GM06990 (cell line): ENCODE measurements around the gene STXBP1.

Source experiments
- DNase-seq: peaks from one replicate; pipeline ENCODE4 v3.0.0-alpha.2; 2011; ENCODE audit not compliant: insufficient read length; ENCODE audit errors: extremely low read depth
- H3K27me3 ChIP-seq: replicated peaks from 2 replicates; pipeline ENCODE4 v1.6.0; 2011; ENCODE audit warnings: low read length; ENCODE audit not compliant: control insufficient read depth, insufficient read depth
- H3K36me3 ChIP-seq: 2 replicates; pipeline ENCODE4 v1.5.1; 2011; ENCODE audit warnings: low read length; ENCODE audit not compliant: control insufficient read depth, insufficient read depth
- H3K4me3 ChIP-seq: replicated peaks from 2 replicates; pipeline ENCODE4 v1.5.1; 2011; ENCODE audit warnings: low read depth, mild to moderate bottlenecking, control low read depth, low read length
- TF ChIP-seq, protein P1 (sequence below): IDR thresholded peaks from 2 replicates; pipeline ENCODE4 v1.5.1; 2011; ENCODE audit warnings: low read length, control low read depth, mild to moderate bottlenecking, inconsistent platforms; ENCODE audit not compliant: insufficient read depth, poor library complexity, severe bottlenecking

The STXBP1 gene

DNA sequence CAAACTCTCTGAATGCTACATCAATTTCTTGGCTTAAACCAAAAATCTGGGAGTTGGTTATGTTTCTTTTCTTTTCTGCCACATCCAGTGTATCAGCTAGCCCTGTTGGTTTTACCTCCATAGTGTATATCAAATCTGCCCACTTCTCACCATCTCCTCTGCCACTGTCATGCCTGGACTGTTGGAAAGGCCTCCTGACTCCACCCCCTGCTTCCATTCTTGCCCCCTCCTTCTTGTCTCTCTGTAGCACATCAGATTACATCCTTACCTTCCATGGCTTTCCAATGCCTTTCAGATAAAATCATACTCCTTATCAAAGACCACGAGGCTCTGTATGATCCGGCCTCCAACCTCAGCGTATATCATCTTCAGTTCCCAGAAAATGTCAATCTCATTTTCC, 35.4 kb downstream of the STXBP1 start:
- Histone ChIP-seq H3K4me3 (no peak overlapping the region), H3K36me3 (no peaks in the 10 kb centered on the region), H3K27me3 (no peaks in the 10 kb centered on the region; the same call in 1 of the 2 replicates)
- DNase-seq: no peak
- TF ChIP-seq, protein P1, sequence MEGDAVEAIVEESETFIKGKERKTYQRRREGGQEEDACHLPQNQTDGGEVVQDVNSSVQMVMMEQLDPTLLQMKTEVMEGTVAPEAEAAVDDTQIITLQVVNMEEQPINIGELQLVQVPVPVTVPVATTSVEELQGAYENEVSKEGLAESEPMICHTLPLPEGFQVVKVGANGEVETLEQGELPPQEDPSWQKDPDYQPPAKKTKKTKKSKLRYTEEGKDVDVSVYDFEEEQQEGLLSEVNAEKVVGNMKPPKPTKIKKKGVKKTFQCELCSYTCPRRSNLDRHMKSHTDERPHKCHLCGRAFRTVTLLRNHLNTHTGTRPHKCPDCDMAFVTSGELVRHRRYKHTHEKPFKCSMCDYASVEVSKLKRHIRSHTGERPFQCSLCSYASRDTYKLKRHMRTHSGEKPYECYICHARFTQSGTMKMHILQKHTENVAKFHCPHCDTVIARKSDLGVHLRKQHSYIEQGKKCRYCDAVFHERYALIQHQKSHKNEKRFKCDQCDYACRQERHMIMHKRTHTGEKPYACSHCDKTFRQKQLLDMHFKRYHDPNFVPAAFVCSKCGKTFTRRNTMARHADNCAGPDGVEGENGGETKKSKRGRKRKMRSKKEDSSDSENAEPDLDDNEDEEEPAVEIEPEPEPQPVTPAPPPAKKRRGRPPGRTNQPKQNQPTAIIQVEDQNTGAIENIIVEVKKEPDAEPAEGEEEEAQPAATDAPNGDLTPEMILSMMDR: no peak

DNA sequence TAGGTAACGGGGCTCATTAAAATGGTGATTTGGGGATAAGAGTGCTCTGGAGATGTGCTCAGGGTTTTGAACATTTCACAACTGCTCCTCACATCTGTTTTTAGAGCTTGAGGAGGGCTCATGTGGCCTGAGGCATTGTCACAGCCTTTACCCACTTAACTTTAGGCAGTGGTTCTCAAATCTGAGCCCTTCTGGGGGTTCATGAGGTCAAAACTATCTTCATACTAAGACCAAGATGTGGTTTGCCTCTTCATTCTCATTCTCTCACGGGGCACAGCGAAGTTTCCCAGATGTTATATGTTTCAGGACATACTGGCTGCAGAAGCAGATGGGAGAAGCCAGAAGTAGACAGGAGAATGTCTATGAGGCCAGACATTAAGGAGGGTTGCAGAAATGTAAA, 38.4 kb downstream of the STXBP1 start:
- no peaks in the 10 kb centered on the region; the same call in 1 of the 2 replicates for H3K27me3 ChIP-seq
- TF ChIP-seq, protein P1: no peak
- no peaks in the 10 kb centered on the region for H3K36me3 ChIP-seq
- no peak overlapping the region for H3K4me3 ChIP-seq
- DNase-seq: no peak

DNA sequence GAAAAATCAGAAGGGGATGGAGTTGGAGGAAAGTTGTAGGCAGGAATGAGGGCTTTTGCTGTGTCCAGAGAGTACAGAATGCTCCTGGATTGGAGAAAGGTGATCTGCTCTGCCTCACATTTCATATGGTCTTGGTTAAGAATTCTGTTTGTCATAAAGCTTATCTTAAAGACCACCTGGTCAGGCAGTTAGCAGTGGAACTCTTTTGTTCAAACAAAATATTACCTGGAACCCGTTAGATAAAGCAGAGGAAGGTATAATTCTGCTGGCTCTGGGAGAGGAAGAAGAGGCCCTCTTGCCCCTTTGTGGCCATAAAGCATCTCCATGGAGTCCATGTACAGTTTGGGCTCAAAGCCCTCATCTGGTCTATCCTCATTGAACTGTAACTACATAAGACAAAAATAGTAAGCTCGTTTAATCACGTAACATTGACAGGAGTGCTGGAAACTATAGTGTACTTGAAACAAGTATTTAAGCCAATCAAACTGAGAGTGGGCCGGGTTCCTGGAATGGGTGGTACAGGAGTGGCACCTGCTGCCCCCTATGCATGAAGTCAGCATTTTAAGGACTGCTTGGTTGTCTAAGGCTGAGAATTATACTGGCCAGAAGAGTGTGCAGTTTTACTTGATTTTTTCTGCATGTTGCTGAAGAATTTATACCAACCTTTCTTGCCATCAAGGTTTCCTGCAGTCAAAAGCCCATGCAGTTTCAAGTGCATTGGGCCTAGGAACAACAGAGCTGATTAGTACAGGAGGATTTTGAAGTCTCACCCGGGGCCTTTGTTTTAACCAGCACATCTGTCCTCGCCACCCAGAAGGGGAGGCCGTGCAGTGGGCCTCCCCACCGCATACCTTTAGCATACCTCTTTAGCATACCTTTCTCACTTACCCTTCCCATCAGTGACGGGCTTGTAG, 39.9 kb downstream of the STXBP1 start:
- no peak for DNase-seq
- Histone ChIP-seq H3K27me3 (no peaks in the 10 kb centered on the region; the same call in 1 of the 2 replicates), H3K4me3 (no peak overlapping the region), H3K36me3 (no peaks in the 10 kb centered on the region)
- TF ChIP-seq, protein P1: peak; percentile 3

DNA sequence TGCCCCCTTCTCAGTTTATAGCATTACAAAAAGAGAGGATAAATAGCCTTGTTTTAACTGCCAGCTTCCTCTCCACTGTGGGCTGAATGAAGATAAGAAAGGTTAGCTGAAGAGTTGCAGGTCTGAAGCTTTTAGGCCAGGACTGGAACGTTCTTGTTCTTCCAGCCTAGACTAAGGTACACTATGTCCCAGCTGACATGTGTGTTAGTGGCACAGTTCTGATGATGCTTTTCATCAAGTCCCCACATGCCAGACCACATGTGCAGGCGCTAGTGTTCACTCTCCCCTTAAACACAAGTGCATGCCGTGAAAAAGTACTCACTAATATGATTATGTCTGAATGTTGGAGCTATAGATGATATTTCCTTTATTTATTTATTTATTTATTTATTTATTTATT, 40.7 kb downstream of the STXBP1 start:
- DNase-seq: no peak
- Histone ChIP-seq H3K27me3 (no peaks in the 10 kb centered on the region; the same call in 1 of the 2 replicates), H3K36me3 (no peaks in the 10 kb centered on the region), H3K4me3 (no peak overlapping the region)
- TF ChIP-seq, protein P1: no peak

DNA sequence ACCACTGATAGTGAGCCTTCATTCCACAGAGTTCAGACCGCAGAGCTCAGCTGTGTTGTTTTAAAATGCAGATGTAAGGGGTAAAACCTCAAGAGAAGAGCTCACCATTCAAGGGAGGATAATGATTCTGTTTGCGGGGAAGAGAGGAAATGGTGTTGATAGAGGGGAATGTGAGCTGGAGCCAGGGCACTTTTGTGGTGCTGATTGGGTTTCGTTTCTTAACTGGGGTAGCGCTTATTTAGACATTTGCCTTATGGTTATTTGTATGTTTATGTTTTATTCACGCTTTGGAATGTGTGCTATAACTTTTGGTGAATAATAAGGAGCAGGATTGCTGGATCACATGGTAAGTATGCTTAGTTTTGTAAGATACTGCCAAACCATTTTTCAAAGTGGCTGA, 42.5 kb downstream of the STXBP1 start:
- DNase-seq: no peak
- TF ChIP-seq, protein P1: no peak
- Histone ChIP-seq H3K4me3 (no peak overlapping the region), H3K36me3 (no peaks in the 10 kb centered on the region), H3K27me3 (no peaks in the 10 kb centered on the region; the same call in 1 of the 2 replicates)
